ENCODE data around the gene CDC42BPG. TPM values are rescaled to one million over a fixed set of nuclear protein-coding genes. Genes with fewer than 3 reads are reported as not detected.

Gene CDC42BPG
- total and polyA plus RNA-seq, 10 of the 15 experiments (the other 5 are each of a cell fraction or from before 2014, with no cell fraction given): 0.02 to 1.3 (median 0.09) TPM; not detected in 1

- TF ChIP-seq TCF3 (IDR thresholded peaks at IDR 0.05; ENCODE audit: borderline replicate concordance, insufficient read depth, low read depth, low read length) (peak; percentile 58; the same call in 1 of the 2 replicates), GABPA (IDR thresholded peaks at IDR 0.05; ENCODE audit: low read depth) (no peak), RBBP5 (conservative IDR thresholded peaks at IDR 0.05) (no peak), TCF7 (IDR thresholded peaks at IDR 0.05; ENCODE audit: borderline replicate concordance) (no peak), E2F4 (IDR thresholded peaks at IDR 0.05; ENCODE audit: low read depth, low read length) (no peak), NR2C1 (IDR thresholded peaks at IDR 0.05) (no peak), NR2F1 (conservative IDR thresholded peaks at IDR 0.05) (peak; percentile 83), IRF5 (IDR thresholded peaks at IDR 0.05; ENCODE audit: borderline replicate concordance) (no peak), BRCA1 (IDR thresholded peaks at IDR 0.05; ENCODE audit: low read depth, low read length) (no peak), HDAC2 (IDR thresholded peaks at IDR 0.05) (no peak), SIX5 (IDR thresholded peaks at IDR 0.05; ENCODE audit: low read depth, low read length, severe bottlenecking) (no peak), LARP7 (IDR thresholded peaks at IDR 0.05) (no peak), SRF (IDR thresholded peaks at IDR 0.05; ENCODE audit: low read depth in 2 of 2, low read length in 2 of 2) (no peak), DPF2 (IDR thresholded peaks at IDR 0.05) (peak; percentile 29; the same call in 1 of the 2 replicates), E2F8 (IDR thresholded peaks at IDR 0.05; ENCODE audit: low read depth, partially characterized antibody) (no peak), FOS (IDR thresholded peaks at IDR 0.05; ENCODE audit: borderline replicate concordance, extremely low read depth, insufficient read length) (no peak), RAD51 (IDR thresholded peaks at IDR 0.05) (no peak), CBFB (IDR thresholded peaks at IDR 0.05; ENCODE audit: low read depth) (no peak), EZH2 (IDR thresholded peaks at IDR 0.05; ENCODE audit: borderline replicate concordance, control insufficient read depth, low read depth, low read length) (no peak), BACH1 (IDR thresholded peaks at IDR 0.05; ENCODE audit: borderline replicate concordance) (no peak), ZNF217 (IDR thresholded peaks at IDR 0.05) (no peak; the same call in 1 of the 2 replicates), BCL11A (IDR thresholded peaks at IDR 0.05; ENCODE audit: low read depth, low read length) (0 out of 2 replicates have a peak, but pooled peaks have one; percentile 12), SP1 (IDR thresholded peaks at IDR 0.05; ENCODE audit: low read depth, low read length) (no peak), POLR2AphosphoS5 (IDR thresholded peaks at IDR 0.05; ENCODE audit: low read length) (no peak), TBL1XR1 (IDR thresholded peaks at IDR 0.05; ENCODE audit: low read depth, low read length) (no peak), USF2 (IDR thresholded peaks at IDR 0.05; ENCODE audit: borderline replicate concordance, low read depth, low read length) (no peak), MAX (IDR thresholded peaks at IDR 0.05; ENCODE audit: low read depth, low read length) (no peak)
Observed at GRCh38 chr11:64814712-64815187, 29.7 kb downstream of the CDC42BPG start (continued).
